Neural cell (in vitro differentiated cells): Measurements from ENCODE around the gene MIEN1. TPM values are rescaled to one million over a fixed set of nuclear protein-coding genes. Genes with fewer than 3 reads are reported as not detected.

Source experiments
- H2AFZ ChIP-seq: fragments of 200-600, 300-800 bp; sonication (generic), shearing (Covaris generic); 2 replicates; pipeline ENCODE4 v1.6.0; 2014; ENCODE audit warnings: low read depth, mild to moderate bottlenecking, antibody characterized with exemption, low read length, moderate library complexity
- H3F3A ChIP-seq: fragments of 200-600 bp; shearing (Covaris generic); 2 replicates; pipeline ENCODE4 v1.6.1; 2016; ENCODE audit warnings: mild to moderate bottlenecking, moderate library complexity, mixed read lengths, antibody characterized with exemption, low read length; ENCODE audit not compliant: insufficient read depth, poor library complexity, severe bottlenecking
- H3K27ac ChIP-seq: fragments of 200-600, 300-800 bp; sonication (generic), shearing (Covaris generic); 2 replicates; pipeline ENCODE4 v1.5.1; 2014; ENCODE audit warnings: mild to moderate bottlenecking, low read length, moderate library complexity
- H3K27me3 ChIP-seq: fragments of 300-800, 200-600 bp; sonication (generic), shearing (Covaris generic); 2 replicates; pipeline ENCODE4 v1.6.0; 2014; ENCODE audit warnings: mild to moderate bottlenecking, low read depth, low read length, moderate library complexity; ENCODE audit not compliant: insufficient read depth
- H3K36me3 ChIP-seq: fragments of 300-800, 200-600 bp; sonication (generic), shearing (Covaris generic); 2 replicates; pipeline ENCODE4 v1.5.1; 2014; ENCODE audit warnings: mild to moderate bottlenecking, antibody characterized with exemption, low read length, moderate library complexity; ENCODE audit not compliant: insufficient read depth
- H3K4me2 ChIP-seq: fragments of 300-800, 200-600 bp; sonication (generic), shearing (Covaris generic); 2 replicates; pipeline ENCODE4 v1.6.0; 2014; ENCODE audit warnings: mild to moderate bottlenecking, low read length
- H3K4me3 ChIP-seq: fragments of 300-800, 200-600 bp; sonication (generic), shearing (Covaris generic); 2 replicates; pipeline ENCODE4 v1.5.1; 2014; ENCODE audit warnings: mild to moderate bottlenecking, low read length, moderate library complexity
- H3K79me2 ChIP-seq: fragments of 200-600 bp; shearing (Covaris generic); replicated peaks from 2 replicates; pipeline ENCODE4 v1.6.0; 2014; ENCODE audit warnings: mild to moderate bottlenecking, low read length, moderate library complexity; ENCODE audit not compliant: insufficient read depth
- H3K9ac ChIP-seq: fragments of 300-800, 200-600 bp; sonication (generic), shearing (Covaris generic); 2 replicates; pipeline ENCODE4 v1.6.1; 2016; ENCODE audit warnings: mild to moderate bottlenecking, low read length, mixed read lengths
- H3K9me2 ChIP-seq: fragments of 200-600 bp; shearing (Covaris generic); 2 replicates; pipeline ENCODE4 v1.6.1; 2016; ENCODE audit warnings: mild to moderate bottlenecking, low read length, mixed read lengths; ENCODE audit not compliant: insufficient read depth
- H3K9me3 ChIP-seq: fragments of 200-600, 300-800 bp; sonication (generic), shearing (Covaris generic); 2 replicates; pipeline ENCODE4 v1.6.1; 2016; ENCODE audit warnings: mild to moderate bottlenecking, mixed run types, low read length, moderate library complexity, mixed read lengths
- H4K20me1 ChIP-seq: fragments of 200-600 bp; shearing (Covaris generic); 2 replicates; pipeline ENCODE4 v1.6.1; 2016; ENCODE audit warnings: mild to moderate bottlenecking, mixed run types; ENCODE audit not compliant: insufficient read depth
- CTCF ChIP-seq: fragments of 450-650 bp; IDR thresholded peaks from 2 replicates; pipeline ENCODE4 v1.5.1; 2014; ENCODE audit warnings: antibody characterized with exemption, mild to moderate bottlenecking, moderate library complexity; ENCODE audit not compliant: poor library complexity, severe bottlenecking
- EP300 ChIP-seq: fragments of 450-650 bp; conservative IDR thresholded peaks from 2 replicates; pipeline ENCODE4 v1.6.1; 2014; ENCODE audit warnings: antibody characterized with exemption, mild to moderate bottlenecking, moderate library complexity; ENCODE audit not compliant: poor library complexity, severe bottlenecking
- EZH2 ChIP-seq: fragments of 200-600, 300-800 bp; shearing (Covaris generic), sonication (generic); IDR thresholded peaks from 2 replicates; pipeline ENCODE4 v1.6.1; 2014; ENCODE audit warnings: antibody characterized with exemption, low read length, borderline replicate concordance, mild to moderate bottlenecking; ENCODE audit not compliant: insufficient read depth, poor library complexity, severe bottlenecking
- MXI1 ChIP-seq: fragments of 450-650 bp; conservative IDR thresholded peaks from 2 replicates; pipeline ENCODE4 v1.6.1; 2014; ENCODE audit warnings: antibody characterized with exemption, mild to moderate bottlenecking; ENCODE audit not compliant: poor library complexity, severe bottlenecking
- POLR2AphosphoS5 ChIP-seq: IDR thresholded peaks from 2 replicates; pipeline ENCODE4 v1.6.1; 2012
- RAD21 ChIP-seq: fragments of 450-650 bp; conservative IDR thresholded peaks from 2 replicates; pipeline ENCODE4 v1.6.1; 2014; ENCODE audit warnings: antibody characterized with exemption, mild to moderate bottlenecking, moderate library complexity
- REST ChIP-seq: IDR thresholded peaks from 2 replicates; pipeline ENCODE4 v1.6.1; 2012; ENCODE audit warnings: borderline replicate concordance
- SMC3 ChIP-seq: fragments of 450-650 bp; conservative IDR thresholded peaks from 2 replicates; pipeline ENCODE4 v1.6.1; 2014; ENCODE audit warnings: antibody characterized with exemption, mild to moderate bottlenecking, moderate library complexity; ENCODE audit not compliant: poor library complexity
- TAF1 ChIP-seq: IDR thresholded peaks from 2 replicates; pipeline ENCODE4 v1.6.1; 2012; ENCODE audit warnings: low read depth
- polyA plus RNA-seq: library from polyadenylated mRNA; depleted of rRNA; stranded (reverse); fragments of >200 nt; gene quantifications from 2 replicates; pipeline ENCODE4 v1.2.3, GENCODE V29; 2014

Gene MIEN1
- polyA plus RNA-seq, 1 donor from 2014 or later = 106 TPM

GRCh38 chr17:39688945-39689344 lies 41.4 kb downstream of the MIEN1 start:
- H2AFZ ChIP-seq = peak overlapping the region; percentile 99
- no peaks in the 10 kb centered on the region for H3F3A ChIP-seq
- no peaks in the 10 kb centered on the region for H3K79me2 ChIP-seq
- H3K9me2 ChIP-seq = no peaks in the 10 kb centered on the region
- peak overlapping the region; percentile 80 for H3K4me3 ChIP-seq
- no peaks in the 10 kb centered on the region for H4K20me1 ChIP-seq
- peak overlapping the region; percentile 90 for H3K4me2 ChIP-seq
- no peaks in the 10 kb centered on the region for H3K9me3 ChIP-seq
- no peaks in the 10 kb centered on the region for H3K36me3 ChIP-seq
- H3K9ac ChIP-seq = peak overlapping the region; percentile 87
- TF ChIP-seq EZH2 = no peak
- no peak for TF ChIP-seq MXI1
- TF ChIP-seq EP300 = no peak
- no peak for TF ChIP-seq CTCF
- TF ChIP-seq REST = no peak
- no peak for TF ChIP-seq POLR2AphosphoS5
- TF ChIP-seq SMC3 = no peak
- TF ChIP-seq RAD21 = no peak
- no peak for TF ChIP-seq TAF1
- H3K27ac ChIP-seq = peak overlapping the region; percentile 96
- no peaks in the 10 kb centered on the region for H3K27me3 ChIP-seq

GRCh38 chr17:39688475-39688835 lies 41.9 kb downstream of the MIEN1 start:
- peak overlapping the region; percentile 80 for H3K4me3 ChIP-seq
- peak overlapping the region; percentile 87 for H3K9ac ChIP-seq
- no peaks in the 10 kb centered on the region for H3K36me3 ChIP-seq
- H3K9me2 ChIP-seq = no peaks in the 10 kb centered on the region
- no peaks in the 10 kb centered on the region for H3K27me3 ChIP-seq
- no peak for TF ChIP-seq CTCF
- TF ChIP-seq SMC3 = no peak
- no peak for TF ChIP-seq MXI1
- no peak for TF ChIP-seq POLR2AphosphoS5
- no peak for TF ChIP-seq RAD21
- no peak for TF ChIP-seq EZH2
- TF ChIP-seq REST = no peak
- TF ChIP-seq EP300 = no peak
- no peak for TF ChIP-seq TAF1
- H3K9me3 ChIP-seq = no peaks in the 10 kb centered on the region
- H3K4me2 ChIP-seq = peak overlapping the region; percentile 90
- no peaks in the 10 kb centered on the region for H3K79me2 ChIP-seq
- H3K27ac ChIP-seq = peak overlapping the region; percentile 96
- H2AFZ ChIP-seq = peak overlapping the region; percentile 99
- H3F3A ChIP-seq = no peaks in the 10 kb centered on the region
- no peaks in the 10 kb centered on the region for H4K20me1 ChIP-seq
